HG02870 (cell line): Measurements from ENCODE around the gene CYB561D2.

Experiments used
- ATAC-seq: cut with Tn5 transposase; IDR thresholded peaks from one replicate; pipeline ENCODE4 v1.9.1; 2021; ENCODE audit warnings: mild to moderate bottlenecking, moderate library complexity; ENCODE audit not compliant: unreplicated experiment

The CYB561D2 gene

GRCh38 chr3:50323092-50323600 lies 27.5 kb upstream of the CYB561D2 start:
- no peak for ATAC-seq

DNA sequence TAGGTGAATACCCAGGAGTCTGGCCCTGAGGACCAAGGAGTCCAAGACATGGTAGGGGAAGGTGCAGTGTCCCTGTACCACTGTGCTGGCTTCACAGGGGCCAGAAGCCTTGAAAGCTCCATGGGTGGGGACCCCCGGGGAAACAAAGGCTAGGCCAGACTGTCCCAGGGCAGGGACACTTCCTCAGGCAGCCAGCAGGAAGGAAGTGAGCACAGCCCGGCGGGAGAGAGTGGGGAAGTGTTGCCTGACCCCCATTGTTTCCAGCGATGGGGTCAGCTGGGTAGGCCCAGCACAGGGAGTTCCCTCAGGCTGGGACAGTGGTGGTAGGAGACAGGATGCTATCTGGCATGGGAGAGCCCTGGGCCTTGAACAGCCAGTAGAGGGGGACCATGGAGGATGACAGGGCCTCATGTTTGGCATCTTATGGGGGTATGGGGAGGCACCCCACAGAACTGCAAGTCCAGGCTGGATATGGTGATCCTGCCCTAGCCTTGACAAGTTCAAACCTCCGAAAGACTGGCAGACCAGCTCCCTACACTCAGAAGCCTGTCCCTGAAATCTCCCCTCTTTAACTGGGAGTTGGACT lies 27.0 kb upstream of the CYB561D2 start:
- no peak for ATAC-seq

- no peak for ATAC-seq
Measured at GRCh38 chr3:50324351-50325112, 26.1 kb upstream of the CYB561D2 start.

- no peak for ATAC-seq
Measured at GRCh38 chr3:50325113-50325480, 25.6 kb upstream of the CYB561D2 start.

DNA sequence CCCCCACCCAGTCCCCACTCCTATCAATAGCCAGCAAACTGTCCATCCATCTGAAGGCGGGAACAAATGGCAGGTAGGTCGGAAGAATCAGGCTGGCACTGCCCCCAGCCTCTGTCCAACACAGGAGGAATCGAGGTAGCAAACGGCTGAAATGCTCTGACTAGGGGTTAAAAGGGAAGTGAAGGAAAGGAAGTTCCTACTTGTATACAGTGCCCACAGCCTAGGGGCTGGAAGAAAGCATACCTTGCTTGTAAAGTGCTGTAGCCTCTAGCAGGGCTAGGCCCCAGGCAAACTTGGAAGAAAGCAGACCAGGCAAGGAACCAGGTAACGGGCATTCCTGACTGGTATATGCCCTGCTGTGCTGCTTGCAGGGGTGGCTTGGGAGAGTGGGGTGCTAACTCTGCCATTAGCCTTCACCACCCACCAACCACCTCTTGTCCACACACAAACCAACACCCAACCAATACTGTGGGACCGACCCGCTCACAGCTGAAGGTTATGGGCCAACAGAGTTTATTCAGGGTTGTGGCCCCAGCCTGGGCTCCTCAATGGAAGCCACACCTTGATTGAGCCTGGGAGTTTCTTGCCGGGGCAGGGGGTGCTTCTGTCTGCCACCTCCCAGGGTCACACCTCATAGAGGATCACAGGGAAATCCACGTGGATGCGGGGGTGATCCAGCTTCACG lies 25.0 kb upstream of the CYB561D2 start:
- ATAC-seq, result no peak

GRCh38 chr3:50326182-50326541 lies 24.5 kb upstream of the CYB561D2 start:
- no peak for ATAC-seq

- ATAC-seq, result no peak
Measured at GRCh38 chr3:50327129-50327528, 23.5 kb upstream of the CYB561D2 start.

DNA sequence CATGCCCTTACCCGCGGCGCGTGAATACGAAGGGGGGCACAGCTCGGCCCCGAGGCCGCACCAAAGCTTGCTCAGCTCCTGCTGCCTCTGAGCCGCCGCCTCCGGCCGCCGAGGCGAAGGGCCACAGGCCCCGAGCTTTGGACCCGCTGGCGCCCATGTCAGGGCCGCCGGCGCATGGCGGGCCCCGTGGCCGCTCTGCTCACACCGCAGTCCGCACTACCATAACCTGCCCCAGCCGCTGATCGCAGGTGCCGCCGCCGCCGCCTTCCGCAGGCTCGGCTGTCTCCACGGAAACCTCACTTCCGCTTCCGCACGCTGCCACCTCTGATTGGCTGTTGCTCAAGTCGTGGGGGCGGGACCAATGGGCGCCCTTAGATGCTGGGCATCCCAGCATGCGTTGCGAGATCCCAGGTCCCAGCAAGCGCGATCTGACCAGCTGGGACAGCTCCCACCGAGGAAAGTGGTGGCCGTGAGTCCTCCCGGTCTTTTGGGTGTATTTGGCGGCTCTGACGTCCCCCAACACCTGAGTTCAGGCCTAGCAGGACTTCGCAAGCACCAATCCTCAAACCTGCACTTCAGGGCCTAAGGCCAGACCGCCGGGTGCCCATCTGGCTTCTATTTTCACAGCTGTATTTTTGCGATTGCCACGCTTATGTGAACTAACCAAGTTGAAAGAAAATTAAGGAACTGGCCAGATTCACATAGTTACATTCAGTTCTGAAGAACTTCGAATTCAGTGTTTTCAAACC lies 22.5 kb upstream of the CYB561D2 start, which contains the start of gene TUSC2:
TSS of gene TUSC2 (minus strand) at position 281 of the 749 bp plus-strand sequence. CDS start at position 157, 124 bp downstream.
- peak; percentile 82 for ATAC-seq

- ATAC-seq, result no peak
Measured at GRCh38 chr3:50330330-50330729, 20.3 kb upstream of the CYB561D2 start.

DNA sequence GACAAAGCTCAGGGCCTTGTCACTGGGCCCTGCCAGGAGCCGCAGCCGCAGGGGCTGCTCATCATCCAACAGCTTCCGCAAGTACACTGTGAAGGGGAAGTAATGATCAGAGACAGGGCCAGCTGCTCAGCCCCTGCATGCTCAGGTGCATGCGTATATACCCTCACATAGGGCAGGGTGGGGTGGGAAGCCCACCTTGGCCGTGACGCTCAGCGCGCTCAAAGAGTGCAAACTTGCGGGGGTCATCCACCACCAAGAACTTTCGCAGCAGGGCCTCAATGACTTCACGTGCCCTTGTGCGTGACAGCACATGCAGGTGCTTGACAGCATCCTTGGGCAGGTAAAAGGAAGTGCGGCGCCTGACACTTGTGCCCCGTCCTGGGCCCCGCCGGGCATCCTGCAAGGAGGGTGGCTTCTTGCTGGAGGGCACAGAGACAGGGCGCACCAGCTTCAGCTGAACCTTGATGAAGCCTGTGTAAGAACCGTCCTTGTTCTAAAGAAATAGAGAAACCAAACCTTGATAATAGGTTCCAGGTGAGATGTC lies 19.2 kb upstream of the CYB561D2 start:
- no peak for ATAC-seq

DNA sequence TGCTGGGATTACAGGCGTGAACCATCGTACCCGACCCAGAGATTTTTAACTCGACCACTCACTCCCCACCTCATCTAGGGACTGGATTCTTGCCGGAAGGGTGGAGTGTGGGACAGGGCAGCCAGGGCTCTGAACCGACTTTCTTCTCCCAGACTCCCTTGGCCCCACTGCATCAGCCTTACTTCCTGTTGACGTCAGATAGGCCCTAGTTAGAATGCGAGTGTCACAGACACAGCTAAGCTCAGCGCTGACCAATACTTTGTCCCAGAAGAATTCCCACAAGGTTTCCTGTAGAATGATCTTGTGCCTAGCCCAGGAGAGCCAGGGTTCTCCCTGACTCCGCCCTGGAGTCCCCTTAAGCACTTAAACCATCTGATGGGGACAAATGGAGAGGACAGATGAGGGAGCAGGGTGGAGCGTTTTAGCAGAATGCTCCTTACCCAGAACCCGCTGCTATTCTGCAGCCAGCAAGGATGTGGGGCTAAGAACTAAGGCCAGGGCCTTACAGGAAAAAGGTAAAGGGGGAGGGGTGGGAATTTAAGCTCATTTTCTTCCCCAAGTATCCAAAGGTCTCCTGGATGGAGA lies 16.8 kb upstream of the CYB561D2 start:
- ATAC-seq, result no peak

DNA sequence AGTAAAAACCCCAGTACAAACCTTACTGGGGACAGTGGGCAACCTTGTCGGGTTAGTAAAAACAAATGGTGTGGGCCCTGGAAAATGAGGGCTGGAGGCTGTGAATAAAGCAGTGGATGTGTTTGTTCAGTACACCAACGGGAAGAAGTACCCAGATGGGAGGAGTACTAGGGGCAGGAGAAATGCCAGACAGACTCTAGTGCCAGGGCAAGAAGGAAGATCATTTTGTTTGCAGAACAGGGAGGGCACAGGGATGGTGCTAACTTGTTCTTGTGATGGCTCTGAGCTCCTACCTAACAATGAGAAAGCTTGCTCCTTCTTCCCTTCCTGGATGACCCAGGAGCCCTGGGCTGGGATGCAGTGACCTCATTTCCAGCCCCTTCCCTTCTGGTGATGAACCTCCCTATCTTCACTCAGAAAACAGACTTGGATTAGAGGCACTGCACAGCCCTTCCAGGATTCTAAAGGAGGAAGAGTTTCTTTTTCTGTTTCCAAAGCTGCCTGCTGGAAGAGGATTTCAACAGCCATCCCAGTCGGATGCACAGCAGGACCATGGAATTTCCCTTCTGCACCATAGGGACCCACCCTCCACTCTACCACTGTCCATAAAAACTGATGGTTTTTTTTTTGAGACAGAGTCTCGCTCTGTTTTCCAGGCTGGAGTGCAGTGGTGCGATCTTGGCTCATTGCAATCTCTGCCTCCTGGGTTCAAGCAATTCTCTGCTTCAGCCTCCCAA lies 16.2 kb upstream of the CYB561D2 start:
- ATAC-seq, result no peak

GRCh38 chr3:50336452-50337174 lies 14.0 kb upstream of the CYB561D2 start:
- ATAC-seq, result peak; percentile 20

- peak; percentile 72 for ATAC-seq
Measured at GRCh38 chr3:50337175-50337861, 13.3 kb upstream of the CYB561D2 start.

- no peak for ATAC-seq
Measured at GRCh38 chr3:50338965-50339364, 11.7 kb upstream of the CYB561D2 start.

DNA sequence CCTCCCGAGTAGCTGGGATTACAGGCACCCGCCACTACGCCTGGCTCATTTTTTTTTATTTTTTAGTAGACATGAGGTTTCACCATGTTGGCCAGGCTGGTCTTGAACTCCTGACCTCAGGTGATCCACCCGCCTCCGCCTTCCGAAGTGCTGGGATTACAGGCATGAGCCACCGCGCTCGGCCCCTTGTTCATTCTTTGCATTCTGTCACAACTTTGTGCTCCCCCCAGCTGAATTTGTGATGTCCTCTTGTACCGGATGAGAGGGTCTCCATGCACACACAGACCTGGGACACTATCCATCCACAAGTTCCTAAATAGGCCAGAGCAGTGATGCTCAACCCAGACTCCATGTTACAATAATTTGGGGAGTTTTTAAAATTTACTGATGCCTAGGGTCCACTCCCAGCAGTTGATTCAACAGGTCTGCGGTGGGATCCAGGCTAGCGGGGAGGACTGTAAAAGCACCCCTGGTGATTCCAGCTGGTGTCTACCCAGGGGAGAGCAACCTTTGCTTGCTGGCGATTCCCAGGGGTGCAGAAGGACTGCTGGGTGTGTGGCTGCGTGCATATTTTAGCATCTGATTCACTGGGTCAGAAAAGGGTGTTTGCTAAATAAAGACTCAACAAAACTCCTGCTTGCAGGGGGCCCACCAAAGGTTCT lies 11.0 kb upstream of the CYB561D2 start:
- ATAC-seq, result no peak

DNA sequence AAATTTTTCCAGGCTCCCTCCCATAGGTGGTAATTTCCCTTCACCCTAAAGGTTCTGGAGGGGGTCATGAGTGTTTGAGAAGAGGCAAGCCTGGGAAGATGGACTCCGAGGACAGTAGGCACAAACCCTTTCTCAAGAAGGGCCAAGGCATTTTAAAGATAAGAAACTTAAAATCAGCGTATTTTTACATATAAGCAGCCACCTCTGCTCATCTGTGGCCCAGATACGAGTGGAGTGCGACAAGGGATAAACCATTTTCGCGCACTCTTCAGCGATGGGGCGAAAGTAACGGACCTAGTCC lies 10.6 kb upstream of the CYB561D2 start:
- ATAC-seq, result no peak
